ENCODE measurements around the gene HNRNPA1L2.

Gene HNRNPA1L2

GRCh38 chr13:52646967-52647366 is 4.7 kb downstream of the HNRNPA1L2 start:
- no peak for TF ChIP-seq SPI1 (IDR thresholded peaks at IDR 0.05; ENCODE audit: borderline replicate concordance, low read depth)
- TF ChIP-seq GABPA (IDR thresholded peaks at IDR 0.05; ENCODE audit: low read depth), result no peak
- no peak for TF ChIP-seq REST (IDR thresholded peaks at IDR 0.05; ENCODE audit: insufficient replicate concordance, low read depth)
- TF ChIP-seq POLR2AphosphoS5 (IDR thresholded peaks at IDR 0.05; ENCODE audit: low read depth), result no peak
- no peak for TF ChIP-seq CTCF (IDR thresholded peaks at IDR 0.05; ENCODE audit: insufficient read depth, low read length)
- Histone ChIP-seq H3K4me3 (replicated peaks; ENCODE audit: insufficient read depth, low read length) (no peak overlapping the region), H3K27me3 (ENCODE audit: insufficient read depth, poor library complexity, severe bottlenecking) (no peaks in the 10 kb centered on the region), H3K27ac (replicated peaks) (no peak overlapping the region)
- no peak for DNase-seq (ENCODE audit: low read depth in 1 of 2, low spot score in 1 of 2)

- Histone ChIP-seq H3K4me3 (replicated peaks; ENCODE audit: insufficient read depth, low read length) (peak overlapping the region; percentile 79), H3K27ac (replicated peaks) (no peak overlapping the region), H3K27me3 (ENCODE audit: insufficient read depth, poor library complexity, severe bottlenecking) (no peaks in the 10 kb centered on the region)
- DNase-seq (ENCODE audit: low read depth in 1 of 2, low spot score in 1 of 2), result no peak
- TF ChIP-seq REST (IDR thresholded peaks at IDR 0.05; ENCODE audit: insufficient replicate concordance, low read depth) (no peak), POLR2AphosphoS5 (IDR thresholded peaks at IDR 0.05; ENCODE audit: low read depth) (no peak), CTCF (IDR thresholded peaks at IDR 0.05; ENCODE audit: insufficient read depth, low read length) (no peak)
Observed at GRCh38 chr13:52650731-52651130, 8.5 kb downstream of the HNRNPA1L2 start.

- Histone ChIP-seq H3K4me3 (replicated peaks; ENCODE audit: insufficient read depth, low read length) (peak overlapping the region; percentile 79), H3K27me3 (ENCODE audit: insufficient read depth, poor library complexity, severe bottlenecking) (no peaks in the 10 kb centered on the region), H3K27ac (replicated peaks) (peak overlapping the region; percentile 94)
- DNase-seq (ENCODE audit: low read depth in 1 of 2, low spot score in 1 of 2), result no peak
- TF ChIP-seq CTCF (IDR thresholded peaks at IDR 0.05; ENCODE audit: insufficient read depth, low read length), result no peak
- TF ChIP-seq POLR2AphosphoS5 (IDR thresholded peaks at IDR 0.05; ENCODE audit: low read depth), result no peak
- no peak for TF ChIP-seq GABPA (IDR thresholded peaks at IDR 0.05; ENCODE audit: low read depth)
Observed at GRCh38 chr13:52651897-52652195, 9.6 kb downstream of the HNRNPA1L2 start.

- Histone ChIP-seq H3K27me3 (ENCODE audit: insufficient read depth, poor library complexity, severe bottlenecking) (no peaks in the 10 kb centered on the region), H3K4me3 (replicated peaks; ENCODE audit: insufficient read depth, low read length) (peak within 1 kb of the TSS; percentile 79), H3K27ac (replicated peaks) (peak within 1 kb of the TSS; percentile 94)
- DNase-seq (ENCODE audit: low read depth in 1 of 2, low spot score in 1 of 2), result peak; percentile 84 to 99
- TF ChIP-seq GABPA (IDR thresholded peaks at IDR 0.05; ENCODE audit: low read depth) (peak; percentile 92), POLR2AphosphoS5 (IDR thresholded peaks at IDR 0.05; ENCODE audit: low read depth) (peak; percentile 85), REST (IDR thresholded peaks at IDR 0.05; ENCODE audit: insufficient replicate concordance, low read depth) (peak; percentile 42), CTCF (IDR thresholded peaks at IDR 0.05; ENCODE audit: insufficient read depth, low read length) (peak; percentile 66), SPI1 (IDR thresholded peaks at IDR 0.05; ENCODE audit: borderline replicate concordance, low read depth) (peak; percentile 38; the same call in 1 of the 2 replicates)
Observed at GRCh38 chr13:52652196-52652979, 10.2 kb downstream of the HNRNPA1L2 start, which contains the start of gene SUGT1. Gene SUGT1, plus strand, starts transcription at chr13:52652836. Its CDS starts 85 bp downstream, at chr13:52652921.
